Neutrophil (primary cell): ENCODE measurements around the gene ZNF654.

Experiments
- H3K27ac ChIP-seq: fragments of 200-600 bp; sonication (generic); 2 replicates; pipeline ENCODE4 v1.5.1; 2016; ENCODE audit warnings: mild to moderate bottlenecking, moderate library complexity
- H3K27me3 ChIP-seq: fragments of 200-600 bp; sonication (generic); 2 replicates; pipeline ENCODE4 v1.6.0; 2016; ENCODE audit warnings: mild to moderate bottlenecking
- H3K36me3 ChIP-seq: fragments of 200-600 bp; sonication (generic); 2 replicates; pipeline ENCODE4 v1.5.1; 2017
- H3K4me1 ChIP-seq, 2 experiments: fragments of 200-600 bp in 1 of 2; sonication (generic) in 1 of 2; 1 replicate in 1 of 2; 2 replicates in 1 of 2; pipeline versions ENCODE4 v1.5.1 to v1.6.1; 2013 to 2016; ENCODE audit warnings: low read depth in 1 of 2, low read length in 1 of 2, mild to moderate bottlenecking in 1 of 2, moderate library complexity in 1 of 2; ENCODE audit not compliant: control insufficient read depth in 1 of 2, insufficient read depth in 1 of 2
- H3K4me3 ChIP-seq, 2 experiments: fragments of 200-600 bp in 1 of 2; sonication (generic) in 1 of 2; 1 replicate in 1 of 2; 2 replicates in 1 of 2; pipeline ENCODE4 v1.5.1; 2013 to 2016; ENCODE audit warnings: low read depth in 1 of 2, low read length in 1 of 2, mild to moderate bottlenecking in 1 of 2, moderate library complexity in 1 of 2
- H3K9me3 ChIP-seq: fragments of 200-600 bp; sonication (generic); 2 replicates; pipeline ENCODE4 v1.5.1; 2016
- CTCF ChIP-seq: fragments of 200-600 bp; sonication (generic); IDR thresholded peaks from 2 replicates; pipeline ENCODE4 v1.5.1; 2016; ENCODE audit warnings: antibody characterized with exemption

The ZNF654 gene

GRCh38 chr3:88189361-88189810, 130.3 kb downstream of the ZNF654 start:
- Histone ChIP-seq H3K36me3 (no peaks in the 10 kb centered on the region), H3K4me1 (no peaks in the 10 kb centered on the region), H3K27me3 (no peaks in the 10 kb centered on the region), H3K9me3 (no peaks in the 10 kb centered on the region), H3K27ac (no peak overlapping the region), H3K4me3 (no peak overlapping the region)
- no peak for TF ChIP-seq CTCF

GRCh38 chr3:88191872-88192409, 132.9 kb downstream of the ZNF654 start:
- TF ChIP-seq CTCF: no peak
- Histone ChIP-seq H3K9me3 (no peaks in the 10 kb centered on the region), H3K4me3 (no peak overlapping the region), H3K36me3 (no peaks in the 10 kb centered on the region), H3K27ac (no peak overlapping the region), H3K4me1 (no peaks in the 10 kb centered on the region), H3K27me3 (no peaks in the 10 kb centered on the region)

GRCh38 chr3:88192631-88193030, 133.6 kb downstream of the ZNF654 start:
- Histone ChIP-seq H3K27ac (no peak overlapping the region), H3K27me3 (no peaks in the 10 kb centered on the region)

More at GRCh38 chr3:88192631-88193030, 133.6 kb downstream of the ZNF654 start:
- no peaks in the 10 kb centered on the region for H3K36me3 ChIP-seq
- no peak overlapping the region for H3K4me3 ChIP-seq
- no peaks in the 10 kb centered on the region for H3K4me1 ChIP-seq
- H3K9me3 ChIP-seq: no peaks in the 10 kb centered on the region
- TF ChIP-seq CTCF: no peak
